Stomach (tissue), 9 donors: Measurements from ENCODE around the gene LTBR. TPM values are rescaled to one million over a fixed set of nuclear protein-coding genes. Genes with fewer than 3 reads are reported as not detected.
A peak's percentile ranks its signal among the peaks of the same experiment; 100 is the strongest.

Source experiments
- DNase-seq, 2 donors: peaks; one replicate each; pipeline versions ENCODE4 v3.0.0 to v3.0.0-alpha.2; 2013 to 2019
- H3K27ac ChIP-seq, 5 donors: fragments of 200-600 bp in 4 of 5; sonication (generic) in 4 of 5; one replicate each; pipeline ENCODE4 v1.5.1; 2013 to 2019; ENCODE audit warnings: mild to moderate bottlenecking in 1 of 5, moderate library complexity in 1 of 5
- H3K27me3 ChIP-seq, 3 donors: fragments of 200-600 bp; sonication (generic); one replicate each; pipeline ENCODE4 v1.5.1; 2017 to 2019; ENCODE audit warnings: mixed run types in 1 of 3
- H3K36me3 ChIP-seq, 4 donors: fragments of 200-600 bp; sonication (generic); 1 replicate in 3 of 4; 2 replicates in 1 of 4; pipeline ENCODE4 v1.5.1; 2016 to 2019
- H3K4me1 ChIP-seq, 4 donors: fragments of 200-600 bp; sonication (generic); one replicate each; pipeline ENCODE4 v1.5.1; 2016 to 2019
- H3K4me3 ChIP-seq, 4 donors: fragments of 200-600 bp; sonication (generic) in 3 of 4; one replicate each; pipeline ENCODE4 v1.5.1; 2016 to 2019; ENCODE audit warnings: mild to moderate bottlenecking in 1 of 4
- H3K9me3 ChIP-seq, 4 donors: fragments of 200-600 bp; sonication (generic); one replicate each; pipeline ENCODE4 v1.5.1; 2016 to 2019
- CTCF ChIP-seq, 7 experiments: fragments of 450-650 bp in 4 of 7; fragments of 200-600 bp in 3 of 7; sonication (generic) in 3 of 7; IDR thresholded peaks; one replicate each; pipeline ENCODE4 v1.5.1; 2016 to 2019; ENCODE audit warnings: antibody characterized with exemption in 7 of 7, control low read depth in 2 of 7, mild to moderate bottlenecking in 1 of 7
- EP300 ChIP-seq: sonication (generic); formaldehyde crosslinking; IDR thresholded peaks from one replicate; pipeline ENCODE4 v1.6.1; 2017; ENCODE audit warnings: antibody characterized with exemption
- POLR2A ChIP-seq, 4 donors: fragments of 450-650 bp; IDR thresholded peaks; one replicate each; pipeline ENCODE4 v1.6.1; 2016; ENCODE audit warnings: antibody characterized with exemption in 4 of 4, control low read depth in 2 of 4, mild to moderate bottlenecking in 1 of 4, moderate library complexity in 1 of 4
- POLR2AphosphoS5 ChIP-seq, 3 donors: sonication (generic); formaldehyde crosslinking; IDR thresholded peaks; one replicate each; pipeline ENCODE4 v1.6.1; 2016; ENCODE audit warnings: antibody characterized with exemption in 3 of 3
- WGBS, 5 donors: extraction: QIAGEN DNeasy Blood & Tissue Kit in 3 of 5; methylation state at CpG; one replicate each; pipeline versions ENCODE4 v1.1.5 to v1.1.7; 2013 to 2018; 5-methylcytosine and 5-hydroxymethylcytosine counted together
- intact Hi-C: fragments of 100-400 bp; cut with DNase I; formaldehyde crosslinking; loops from one replicate; pipeline ENCODE4 v1.15.1; 2023; ENCODE audit warnings: low total_unique reads
- polyA plus RNA-seq, 3 donors: library from polyadenylated mRNA; stranded (reverse); fragments of 200-250 nt; gene quantifications; one replicate each; pipeline ENCODE4 v1.2.3, GENCODE V29; 2013
- total RNA-seq, 5 donors: library from RNA; depleted of rRNA; stranded (reverse); fragments of >200 nt; gene quantifications; one replicate each; pipeline versions ENCODE4 v1.1.0 to v1.2.3, GENCODE V29; 2014 to 2016
- donor health status: healthy with polysubstance abuse.
- donor health status: Bipolar disorder and iron deficiency.
- donor health status: healthy.

LTBR gene
- total and polyA plus RNA-seq, 8 donors: 27.5 to 471 (median 62.3) TPM

GRCh38 chr12:6405963-6406362 lies 22.0 kb downstream of the LTBR start:
- WGBS, 5 donors: 71 to 75% (median 73%) methylated on average over 6 of the region's 6 CpGs
- intact Hi-C loops: no loop called here
- no peaks in the 10 kb centered on the region for H3K4me1 ChIP-seq
- H3K36me3 ChIP-seq: no peaks in the 10 kb centered on the region
- no peak for DNase-seq
- H3K9me3 ChIP-seq: no peaks in the 10 kb centered on the region
- no peaks in the 10 kb centered on the region for H3K27me3 ChIP-seq
- no peak overlapping the region for H3K4me3 ChIP-seq
- no peak overlapping the region for H3K27ac ChIP-seq
- TF ChIP-seq CTCF (IDR thresholded peaks at IDR 0.05) (no peak), POLR2A (IDR thresholded peaks at IDR 0.05) (no peak), EP300 (no peak), POLR2AphosphoS5 (IDR thresholded peaks at IDR 0.05) (no peak)

- TF ChIP-seq EP300: no peak
- TF ChIP-seq POLR2AphosphoS5 (IDR thresholded peaks at IDR 0.05): no peak
- TF ChIP-seq POLR2A (IDR thresholded peaks at IDR 0.05): no peak
- TF ChIP-seq CTCF (IDR thresholded peaks at IDR 0.05): no peak
- Histone ChIP-seq H3K9me3 (no peaks in the 10 kb centered on the region), H3K27me3 (no peaks in the 10 kb centered on the region), H3K4me1 (no peaks in the 10 kb centered on the region), H3K4me3 (no peak overlapping the region), H3K36me3 (no peaks in the 10 kb centered on the region), H3K27ac (no peak overlapping the region)
- WGBS, 5 donors: 87 to 93% (median 93%) methylated on average over 10 of the region's 10 CpGs
- intact Hi-C loops: no loop called here
- no peak for DNase-seq
These were observed 23.4 kb downstream of the LTBR start for GRCh38 chr12:6407236-6407954.

GRCh38 chr12:6416596-6416995 lies 32.6 kb downstream of the LTBR start:
- Histone ChIP-seq H3K4me1 (peaks cover 0 to 17% (median 6%) of the 10 kb centered on the region in 4 donors), H3K27ac (no peak overlapping the region), H3K27me3 (no peaks in the 10 kb centered on the region), H3K4me3 (no peak overlapping the region), H3K36me3 (no peaks in the 10 kb centered on the region), H3K9me3 (no peaks in the 10 kb centered on the region)
- WGBS, 5 donors: 82 to 87% (median 84%) methylated on average over 3 of the region's 3 CpGs
- TF ChIP-seq CTCF (IDR thresholded peaks at IDR 0.05) (no peak), EP300 (no peak), POLR2AphosphoS5 (IDR thresholded peaks at IDR 0.05) (no peak), POLR2A (IDR thresholded peaks at IDR 0.05) (no peak)
- intact Hi-C loops: no loop called here
- no peak for DNase-seq

GRCh38 chr12:6418796-6419195 lies 34.8 kb downstream of the LTBR start:
- intact Hi-C loops: no loop called here

GRCh38 chr12:6420364-6420763 lies 36.4 kb downstream of the LTBR start:
- intact Hi-C loops: loop anchor here (10.0 kb wide), 1 partner anchor 114 kb away; the partner anchor contains the start of gene GAPDH

More at GRCh38 chr12:6418796-6419195, 34.8 kb downstream of the LTBR start:
- no peak overlapping the region for H3K27ac ChIP-seq
- peaks cover 6 to 25% (median 12%) of the 10 kb centered on the region in 4 donors for H3K4me1 ChIP-seq
- no peak for TF ChIP-seq EP300
- H3K9me3 ChIP-seq: no peaks in the 10 kb centered on the region
- no peaks in the 10 kb centered on the region for H3K36me3 ChIP-seq
- no peak for DNase-seq
- no peaks in the 10 kb centered on the region for H3K27me3 ChIP-seq
- 63 to 83% (median 71%) methylated on average over 6 of the region's 6 CpGs for WGBS, 5 donors
- H3K4me3 ChIP-seq: no peak overlapping the region

More at GRCh38 chr12:6420364-6420763, 36.4 kb downstream of the LTBR start:
- Histone ChIP-seq H3K9me3 (no peaks in the 10 kb centered on the region), H3K4me3 (no peak overlapping the region), H3K27me3 (no peaks in the 10 kb centered on the region), H3K27ac (peak overlapping the region in 3 of 5 donors; percentile 23 to 65 (median 46)), H3K4me1 (peaks cover 8 to 29% (median 15%) of the 10 kb centered on the region in 4 donors), H3K36me3 (no peaks in the 10 kb centered on the region)
- WGBS, 5 donors: 18 to 60% (median 34%) methylated on average over 4 of the region's 4 CpGs
- DNase-seq: no peak
- TF ChIP-seq POLR2AphosphoS5 (IDR thresholded peaks at IDR 0.05) (no peak), POLR2A (IDR thresholded peaks at IDR 0.05) (no peak), EP300 (no peak), CTCF (IDR thresholded peaks at IDR 0.05) (no peak)
